KMS-11 (cell line): ENCODE results near the gene ATP8A2.

Source experiments
- H2AFZ ChIP-seq: fragments of 200-600 bp; sonication (generic); 2 replicates; pipeline ENCODE4 v1.6.1; 2016; ENCODE audit warnings: antibody characterized with exemption, mixed run types, low read depth
- H3K27ac ChIP-seq: fragments of 200-600 bp; sonication (generic); 2 replicates; pipeline ENCODE4 v1.6.1; 2016; ENCODE audit warnings: mild to moderate bottlenecking, mixed run types
- H3K27me3 ChIP-seq: fragments of 200-600 bp; sonication (generic); 2 replicates; pipeline ENCODE4 v1.6.1; 2017; ENCODE audit warnings: mild to moderate bottlenecking, low read depth, mixed run types, moderate library complexity; ENCODE audit not compliant: insufficient read depth
- H3K36me3 ChIP-seq: fragments of 200-600 bp; sonication (generic); 2 replicates; pipeline ENCODE4 v1.6.1; 2017; ENCODE audit warnings: mild to moderate bottlenecking, mixed run types; ENCODE audit not compliant: insufficient read depth
- H3K4me1 ChIP-seq: fragments of 200-600 bp; sonication (generic); 2 replicates; pipeline ENCODE4 v1.6.1; 2016; ENCODE audit warnings: mild to moderate bottlenecking, low read depth, mixed run types; ENCODE audit not compliant: poor library complexity, severe bottlenecking
- H3K4me2 ChIP-seq: fragments of 200-600 bp; sonication (generic); 2 replicates; pipeline ENCODE4 v1.7.0; 2016; ENCODE audit warnings: mild to moderate bottlenecking, mixed run types
- H3K4me3 ChIP-seq: fragments of 200-600 bp; sonication (generic); IDR thresholded peaks from 2 replicates; pipeline ENCODE4 v1.6.1; 2017; ENCODE audit warnings: low read depth, low read length, mixed read lengths; ENCODE audit not compliant: insufficient read depth
- H3K79me2 ChIP-seq: fragments of 200-600 bp; sonication (generic); 2 replicates; pipeline ENCODE4 v1.6.1; 2016; ENCODE audit warnings: low read depth, mixed run types; ENCODE audit not compliant: insufficient read depth
- H3K9ac ChIP-seq: fragments of 200-600 bp; sonication (generic); 2 replicates; pipeline ENCODE4 v1.6.1; 2016; ENCODE audit warnings: mild to moderate bottlenecking, mixed run types
- H4K20me1 ChIP-seq: fragments of 200-600 bp; sonication (generic); 2 replicates; pipeline ENCODE4 v1.6.1; 2016; ENCODE audit warnings: mild to moderate bottlenecking, mixed run types; ENCODE audit not compliant: insufficient read depth
- TF ChIP-seq, protein P1 (sequence below): fragments of 200-600 bp; sonication (generic); conservative IDR thresholded peaks from 2 replicates; pipeline ENCODE4 v1.6.1; 2017; ENCODE audit warnings: low read depth, mild to moderate bottlenecking, antibody characterized with exemption, low read length, moderate library complexity, mixed read lengths

The ATP8A2 gene

DNA sequence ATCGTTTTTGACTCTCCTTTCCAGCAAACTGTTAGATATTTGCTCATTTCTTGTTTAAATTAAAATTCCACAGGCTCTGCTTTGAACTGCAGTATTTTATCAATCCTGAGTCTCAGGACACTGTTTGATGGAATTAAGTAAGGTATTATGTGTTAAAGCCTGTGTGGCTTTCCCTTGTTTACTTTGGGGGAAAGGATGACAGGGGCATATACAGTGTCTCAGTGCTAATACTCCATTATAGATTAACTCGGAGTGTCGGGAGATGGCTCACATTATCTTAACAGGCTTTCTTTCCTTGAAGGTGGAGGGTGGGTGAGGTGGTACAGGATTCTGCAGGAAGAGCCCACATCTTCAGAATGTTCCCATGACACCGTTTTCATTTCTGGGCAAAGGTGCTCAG is 595.4 kb downstream of the ATP8A2 start:
- no peak overlapping the region for H3K27ac ChIP-seq
- H2AFZ ChIP-seq: no peak overlapping the region
- no peak overlapping the region for H3K9ac ChIP-seq
- TF ChIP-seq, protein P1, sequence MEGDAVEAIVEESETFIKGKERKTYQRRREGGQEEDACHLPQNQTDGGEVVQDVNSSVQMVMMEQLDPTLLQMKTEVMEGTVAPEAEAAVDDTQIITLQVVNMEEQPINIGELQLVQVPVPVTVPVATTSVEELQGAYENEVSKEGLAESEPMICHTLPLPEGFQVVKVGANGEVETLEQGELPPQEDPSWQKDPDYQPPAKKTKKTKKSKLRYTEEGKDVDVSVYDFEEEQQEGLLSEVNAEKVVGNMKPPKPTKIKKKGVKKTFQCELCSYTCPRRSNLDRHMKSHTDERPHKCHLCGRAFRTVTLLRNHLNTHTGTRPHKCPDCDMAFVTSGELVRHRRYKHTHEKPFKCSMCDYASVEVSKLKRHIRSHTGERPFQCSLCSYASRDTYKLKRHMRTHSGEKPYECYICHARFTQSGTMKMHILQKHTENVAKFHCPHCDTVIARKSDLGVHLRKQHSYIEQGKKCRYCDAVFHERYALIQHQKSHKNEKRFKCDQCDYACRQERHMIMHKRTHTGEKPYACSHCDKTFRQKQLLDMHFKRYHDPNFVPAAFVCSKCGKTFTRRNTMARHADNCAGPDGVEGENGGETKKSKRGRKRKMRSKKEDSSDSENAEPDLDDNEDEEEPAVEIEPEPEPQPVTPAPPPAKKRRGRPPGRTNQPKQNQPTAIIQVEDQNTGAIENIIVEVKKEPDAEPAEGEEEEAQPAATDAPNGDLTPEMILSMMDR: no peak
- no peaks in the 10 kb centered on the region for H3K27me3 ChIP-seq
- no peaks in the 10 kb centered on the region for H3K4me1 ChIP-seq
- no peaks in the 10 kb centered on the region for H4K20me1 ChIP-seq
- no peak overlapping the region for H3K4me2 ChIP-seq
- no peak overlapping the region for H3K4me3 ChIP-seq
- H3K36me3 ChIP-seq: no peaks in the 10 kb centered on the region
- H3K79me2 ChIP-seq: no peaks in the 10 kb centered on the region

DNA sequence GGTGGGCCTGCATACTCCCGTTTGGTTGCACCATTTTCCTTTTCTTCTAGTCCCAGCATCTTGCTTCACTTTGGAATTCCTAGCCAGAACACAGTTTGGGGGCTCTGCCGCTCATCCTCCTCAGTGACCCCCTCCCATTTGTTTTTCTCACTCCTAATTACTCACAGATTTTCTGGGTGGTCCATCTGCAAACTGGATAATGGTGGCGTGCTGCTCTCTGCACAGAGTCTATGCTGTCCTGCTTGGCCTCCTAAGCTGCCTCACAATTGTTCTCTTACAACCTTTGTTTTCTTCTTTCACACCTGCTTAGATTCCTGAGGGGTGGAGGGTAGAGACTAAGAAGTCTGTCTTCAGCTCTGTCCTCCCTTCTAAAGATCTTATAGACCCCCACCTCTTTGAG is 599.3 kb downstream of the ATP8A2 start:
- Histone ChIP-seq H3K4me3 (no peak overlapping the region), H3K4me1 (no peaks in the 10 kb centered on the region), H3K36me3 (no peaks in the 10 kb centered on the region), H2AFZ (no peak overlapping the region), H3K79me2 (no peaks in the 10 kb centered on the region), H3K4me2 (no peak overlapping the region), H4K20me1 (no peaks in the 10 kb centered on the region), H3K9ac (no peak overlapping the region), H3K27me3 (no peaks in the 10 kb centered on the region), H3K27ac (no peak overlapping the region)
- TF ChIP-seq, protein P1: no peak

DNA sequence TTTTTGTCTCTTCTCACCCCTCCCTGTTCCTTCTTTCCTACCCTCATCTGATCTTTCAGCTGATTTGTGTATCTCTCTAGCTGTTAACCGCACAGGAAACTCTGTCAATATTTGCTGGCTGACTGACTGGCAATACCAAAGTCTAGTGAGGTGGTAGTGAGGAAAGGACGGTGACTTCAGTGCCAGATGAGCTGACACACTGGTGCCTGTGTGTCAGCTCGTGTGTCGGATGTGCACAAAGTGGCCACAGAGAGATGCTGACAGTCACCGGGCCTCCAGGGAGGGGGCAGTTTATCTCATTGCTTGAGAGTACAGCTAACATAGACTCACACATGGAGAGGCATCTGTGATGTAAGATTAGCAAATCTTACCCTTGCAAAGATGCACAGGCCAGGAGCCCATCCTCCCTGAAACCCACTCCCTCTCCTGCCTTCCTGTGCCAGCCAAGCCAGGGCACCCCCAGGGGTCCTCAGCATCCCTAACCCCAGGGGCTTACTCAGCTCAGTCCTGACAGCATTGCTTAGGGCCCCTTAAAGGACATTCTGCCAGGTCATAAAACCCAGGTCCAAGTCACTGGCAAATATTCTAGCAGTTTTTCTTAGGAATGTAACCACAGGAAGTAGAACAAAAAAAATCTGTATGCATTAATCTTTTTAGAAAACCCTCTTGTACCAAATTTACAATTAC is 599.8 kb downstream of the ATP8A2 start:
- H2AFZ ChIP-seq: no peak overlapping the region
- no peaks in the 10 kb centered on the region for H3K36me3 ChIP-seq
- no peak overlapping the region for H3K4me2 ChIP-seq
- H3K4me1 ChIP-seq: no peaks in the 10 kb centered on the region
- TF ChIP-seq, protein P1: no peak
- H3K4me3 ChIP-seq: no peak overlapping the region
- no peaks in the 10 kb centered on the region for H3K79me2 ChIP-seq
- H3K27me3 ChIP-seq: no peaks in the 10 kb centered on the region
- H4K20me1 ChIP-seq: no peaks in the 10 kb centered on the region
- H3K27ac ChIP-seq: no peak overlapping the region
- H3K9ac ChIP-seq: no peak overlapping the region

DNA sequence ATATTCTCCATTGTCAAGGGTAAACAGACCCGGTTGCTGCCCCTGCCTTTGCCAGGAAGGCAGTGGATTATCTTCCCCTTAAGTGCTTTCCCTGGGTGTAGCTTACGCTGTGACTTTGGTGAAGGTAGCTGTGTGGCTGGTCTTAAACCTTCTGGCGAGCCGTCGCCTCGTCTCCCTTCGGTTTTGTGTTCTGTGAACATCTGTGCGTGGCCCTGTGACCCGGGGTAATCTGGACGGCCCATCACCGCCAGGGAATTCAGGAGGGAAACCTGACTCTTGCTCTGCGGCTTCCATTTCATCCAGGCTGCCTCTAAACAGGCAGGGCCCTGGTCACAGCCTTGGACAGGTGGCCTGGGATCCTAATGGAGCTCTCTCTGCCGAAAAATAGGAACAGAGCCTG is 601.3 kb downstream of the ATP8A2 start:
- Histone ChIP-seq H3K36me3 (no peaks in the 10 kb centered on the region), H3K9ac (no peak overlapping the region), H3K4me2 (no peak overlapping the region), H2AFZ (no peak overlapping the region), H4K20me1 (no peaks in the 10 kb centered on the region), H3K27ac (no peak overlapping the region), H3K4me3 (no peak overlapping the region), H3K79me2 (no peaks in the 10 kb centered on the region), H3K27me3 (no peaks in the 10 kb centered on the region), H3K4me1 (no peaks in the 10 kb centered on the region)
- TF ChIP-seq, protein P1: no peak
